Thymus (tissue), 11 donors: Measurements from ENCODE around the gene FTO. TPM values are rescaled to one million over a fixed set of nuclear protein-coding genes. Genes with fewer than 3 reads are reported as not detected.

Experiments
- DNase-seq, 9 donors: peaks; one replicate each; pipeline ENCODE4 v3.0.0-alpha.2; 2013; ENCODE audit warnings: low spot score in 9 of 9, low read depth in 6 of 9, missing footprints in 1 of 9
- H3K27ac ChIP-seq, 2 donors: one replicate each; pipeline ENCODE4 v1.5.1; 2013; ENCODE audit warnings: control low read depth in 1 of 2, low read depth in 1 of 2, low read length in 1 of 2, mild to moderate bottlenecking in 1 of 2, moderate library complexity in 1 of 2
- H3K27me3 ChIP-seq, 2 donors: one replicate each; pipeline ENCODE4 v1.5.1; 2013; ENCODE audit warnings: low read length in 1 of 2; ENCODE audit not compliant: control insufficient read depth in 2 of 2, insufficient read depth in 1 of 2
- H3K36me3 ChIP-seq, 2 donors: one replicate each; pipeline ENCODE4 v1.5.1; 2013; ENCODE audit warnings: low read length in 1 of 2, mild to moderate bottlenecking in 1 of 2, moderate library complexity in 1 of 2; ENCODE audit not compliant: control insufficient read depth in 2 of 2, insufficient read depth in 2 of 2
- H3K4me1 ChIP-seq, 2 donors: one replicate each; pipeline ENCODE4 v1.5.1; 2013; ENCODE audit warnings: low read length in 2 of 2; ENCODE audit not compliant: control insufficient read depth in 2 of 2, insufficient read depth in 2 of 2
- H3K4me3 ChIP-seq, 2 donors: one replicate each; pipeline ENCODE4 v1.5.1; 2013; ENCODE audit warnings: low read length in 2 of 2, control low read depth in 1 of 2, mild to moderate bottlenecking in 1 of 2
- H3K9me3 ChIP-seq, 2 donors: one replicate each; pipeline ENCODE4 v1.5.1; 2013; ENCODE audit warnings: low read length in 1 of 2, mild to moderate bottlenecking in 1 of 2; ENCODE audit not compliant: control insufficient read depth in 2 of 2, insufficient read depth in 1 of 2
- WGBS: extraction: QIAGEN DNeasy Blood & Tissue Kit; methylation state at CpG from one replicate; pipeline ENCODE4 v1.1.7; 2013; 5-methylcytosine and 5-hydroxymethylcytosine counted together
- polyA plus RNA-seq: library from polyadenylated mRNA; stranded (reverse); fragments of 200-250 nt; gene quantifications from one replicate; pipeline ENCODE4 v1.2.3, GENCODE V29; 2013
- total RNA-seq: library from RNA; stranded (reverse); fragments of 120-200 nt; gene quantifications from one replicate; pipeline ENCODE4 v1.2.4, GENCODE V29; 2013
- donor health status: healthy.

FTO gene
- total and polyA plus RNA-seq, 2 donors: 13.7 to 34.5 TPM

DNA sequence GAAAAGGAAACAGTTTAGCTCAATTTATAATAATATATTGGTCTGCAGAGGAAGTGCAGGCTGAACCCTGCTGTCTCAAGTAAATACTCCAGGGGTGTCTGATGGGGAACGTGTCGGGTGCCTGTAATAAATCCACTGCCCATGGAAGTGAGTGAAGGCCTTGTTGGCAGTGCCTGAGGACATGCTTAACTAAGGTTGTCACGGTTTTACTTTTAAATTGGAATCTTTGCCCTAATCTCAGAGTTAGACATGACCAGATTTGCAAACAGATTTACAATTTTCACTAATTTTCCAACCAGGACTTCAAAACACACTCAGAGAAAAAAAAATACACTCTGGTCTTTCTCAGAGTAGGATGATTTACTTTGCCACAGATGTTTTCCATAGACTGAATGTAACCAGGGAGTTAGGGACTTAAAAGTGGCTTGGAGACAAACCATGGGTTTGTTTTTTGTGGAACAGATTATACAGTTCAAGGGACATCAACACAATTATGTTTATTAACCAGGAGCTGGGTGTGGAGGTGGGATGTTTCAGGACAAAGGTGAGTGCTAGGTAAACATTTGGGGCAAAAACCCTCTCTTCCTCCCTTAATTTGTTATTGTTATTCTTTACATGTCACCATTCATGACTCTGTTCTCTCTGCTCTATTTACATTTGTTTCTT, 144.5 kb downstream of the FTO start:
- no peaks in the 10 kb centered on the region for H3K27me3 ChIP-seq
- no peak overlapping the region for H3K27ac ChIP-seq
- H3K4me1 ChIP-seq: peaks cover 8 to 21% of the 10 kb centered on the region in 2 donors
- H3K36me3 ChIP-seq: no peaks in the 10 kb centered on the region
- DNase-seq: no peak
- no peak overlapping the region for H3K4me3 ChIP-seq
- WGBS: 83% methylated on average over 3 of the region's 3 CpGs
- H3K9me3 ChIP-seq: no peaks in the 10 kb centered on the region

DNA sequence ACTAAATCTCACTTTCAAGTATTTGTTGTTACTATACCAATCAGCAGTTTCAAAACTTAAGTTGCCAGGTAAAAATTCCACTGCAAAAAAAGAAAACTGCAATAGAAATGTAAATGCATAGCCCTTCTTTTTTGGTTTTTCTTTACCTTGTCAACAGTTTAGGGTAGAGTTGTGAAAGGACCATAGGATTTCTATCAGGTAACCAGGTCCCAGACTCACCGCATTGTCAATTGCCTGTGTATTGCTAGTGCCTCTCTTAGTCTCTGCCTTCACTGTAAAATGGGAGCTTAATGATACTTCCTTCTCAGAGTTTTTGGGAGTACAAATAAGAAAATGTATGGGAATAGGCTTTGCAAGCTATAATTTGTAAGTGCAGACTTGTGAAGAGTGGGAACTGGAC, 145.0 kb downstream of the FTO start:
- no peaks in the 10 kb centered on the region for H3K27me3 ChIP-seq
- DNase-seq: no peak
- no peak overlapping the region for H3K27ac ChIP-seq
- 97% methylated on average over 1 of the region's 1 CpG for WGBS
- no peak overlapping the region for H3K4me3 ChIP-seq
- no peaks in the 10 kb centered on the region for H3K36me3 ChIP-seq
- peaks cover 8 to 21% of the 10 kb centered on the region in 2 donors for H3K4me1 ChIP-seq
- no peaks in the 10 kb centered on the region for H3K9me3 ChIP-seq

GRCh38 chr16:53849585-53849984, 145.6 kb downstream of the FTO start:
- DNase-seq: peak in 3 of 9 donors; percentile 8 to 40 (median 13)
- H3K27ac ChIP-seq: no peak overlapping the region
- H3K4me1 ChIP-seq: peaks cover 8 to 18% of the 10 kb centered on the region in 2 donors
- 51% methylated on average over 1 of the region's 1 CpG for WGBS
- H3K27me3 ChIP-seq: no peaks in the 10 kb centered on the region
- H3K4me3 ChIP-seq: no peak overlapping the region
- H3K36me3 ChIP-seq: no peaks in the 10 kb centered on the region
- no peaks in the 10 kb centered on the region for H3K9me3 ChIP-seq

DNA sequence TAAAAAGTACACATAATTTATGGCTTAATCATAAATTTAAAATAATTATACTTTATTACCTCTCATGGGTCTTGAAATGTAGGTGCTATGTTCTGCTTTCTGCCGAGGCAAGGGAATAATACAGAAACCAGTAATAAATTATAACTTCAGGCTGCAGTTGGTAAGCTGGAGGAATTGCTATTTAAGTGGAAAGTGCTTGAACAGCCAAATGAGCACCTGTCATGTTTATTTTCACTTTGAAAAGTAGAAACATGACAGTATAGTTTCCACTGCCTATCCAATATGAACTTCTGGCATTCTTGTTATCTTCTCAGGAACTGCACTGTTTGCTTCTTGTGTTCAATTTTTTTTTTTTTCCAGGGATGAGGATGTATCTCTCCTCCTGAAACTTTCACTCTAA, 146.0 kb downstream of the FTO start:
- WGBS: 14% methylated on average over 1 of the region's 1 CpG
- H3K4me3 ChIP-seq: no peak overlapping the region
- H3K27ac ChIP-seq: no peak overlapping the region
- peaks cover 8 to 18% of the 10 kb centered on the region in 2 donors for H3K4me1 ChIP-seq
- H3K36me3 ChIP-seq: no peaks in the 10 kb centered on the region
- H3K9me3 ChIP-seq: no peaks in the 10 kb centered on the region
- no peaks in the 10 kb centered on the region for H3K27me3 ChIP-seq
- DNase-seq: no peak

DNA sequence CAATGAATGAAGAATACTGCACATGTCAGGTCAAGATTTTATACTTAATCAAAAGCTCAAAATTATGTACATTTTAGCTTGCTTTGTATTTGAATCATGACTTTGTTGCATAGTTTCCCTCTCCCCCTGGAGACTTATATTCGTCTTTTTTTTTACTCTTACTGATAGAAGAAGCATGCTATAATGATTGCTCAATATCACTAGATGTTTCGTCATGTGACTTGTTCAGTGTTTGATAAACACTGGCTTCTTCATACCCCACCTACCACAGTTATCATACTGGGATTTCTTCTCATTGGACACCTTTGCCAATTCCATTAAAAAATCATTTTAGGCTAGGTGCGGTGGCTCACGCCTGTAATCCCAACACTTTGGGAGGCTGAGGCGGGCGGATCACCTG, 148.7 kb downstream of the FTO start:
- WGBS: 96% methylated on average over 6 of the region's 6 CpGs
- DNase-seq: no peak
- Histone ChIP-seq H3K4me1 (peaks cover 5 to 7% of the 10 kb centered on the region in 2 donors), H3K36me3 (no peaks in the 10 kb centered on the region), H3K27me3 (no peaks in the 10 kb centered on the region), H3K9me3 (no peaks in the 10 kb centered on the region), H3K27ac (no peak overlapping the region), H3K4me3 (no peak overlapping the region)

DNA sequence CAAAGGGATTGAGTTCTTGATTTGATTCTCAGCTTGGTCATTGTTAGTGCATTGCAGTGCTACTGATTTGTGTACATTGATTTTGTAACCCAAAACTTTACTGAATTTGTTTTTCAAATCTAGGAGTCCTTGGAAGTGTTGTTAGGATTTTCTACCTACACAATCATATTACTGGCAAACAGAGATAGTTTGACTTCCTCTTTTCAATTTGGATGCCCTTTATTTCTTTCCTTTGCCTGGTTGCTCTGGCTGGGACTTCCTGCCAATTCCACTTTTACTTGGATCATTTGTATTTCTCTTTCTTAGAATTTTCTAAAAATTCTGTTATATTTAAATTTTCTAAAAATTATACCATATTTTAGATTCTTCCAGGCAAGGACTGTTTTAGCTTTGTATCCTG, 151.1 kb downstream of the FTO start:
- Histone ChIP-seq H3K9me3 (no peaks in the 10 kb centered on the region), H3K27ac (no peak overlapping the region), H3K27me3 (no peaks in the 10 kb centered on the region), H3K4me1 (no peaks in the 10 kb centered on the region), H3K36me3 (no peaks in the 10 kb centered on the region), H3K4me3 (no peak overlapping the region)
- no peak for DNase-seq

DNA sequence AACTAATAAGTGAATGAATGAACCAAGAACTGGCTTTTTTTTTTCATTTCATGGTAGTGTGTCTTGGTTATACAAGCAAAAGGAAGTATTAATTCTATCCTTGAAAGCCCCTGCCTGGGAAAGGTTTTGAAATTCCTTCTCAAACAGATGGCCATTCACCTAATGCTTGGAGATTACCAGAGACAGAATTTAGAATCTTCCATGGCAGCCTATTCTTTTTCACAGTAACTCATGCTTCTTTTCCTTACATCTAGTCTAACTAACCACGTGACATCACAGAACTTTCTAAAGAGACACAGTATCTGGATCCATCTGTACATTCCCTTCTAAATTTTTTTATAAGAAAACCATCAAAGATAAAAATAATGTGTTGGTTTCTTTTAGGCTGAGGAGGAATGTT, 151.6 kb downstream of the FTO start:
- Histone ChIP-seq H3K9me3 (no peaks in the 10 kb centered on the region), H3K4me1 (no peaks in the 10 kb centered on the region), H3K36me3 (no peaks in the 10 kb centered on the region), H3K27me3 (no peaks in the 10 kb centered on the region), H3K27ac (no peak overlapping the region), H3K4me3 (no peak overlapping the region)
- 92% methylated on average over 1 of the region's 1 CpG for whole genome bisulfite sequencing
- DNase-seq: no peak

DNA sequence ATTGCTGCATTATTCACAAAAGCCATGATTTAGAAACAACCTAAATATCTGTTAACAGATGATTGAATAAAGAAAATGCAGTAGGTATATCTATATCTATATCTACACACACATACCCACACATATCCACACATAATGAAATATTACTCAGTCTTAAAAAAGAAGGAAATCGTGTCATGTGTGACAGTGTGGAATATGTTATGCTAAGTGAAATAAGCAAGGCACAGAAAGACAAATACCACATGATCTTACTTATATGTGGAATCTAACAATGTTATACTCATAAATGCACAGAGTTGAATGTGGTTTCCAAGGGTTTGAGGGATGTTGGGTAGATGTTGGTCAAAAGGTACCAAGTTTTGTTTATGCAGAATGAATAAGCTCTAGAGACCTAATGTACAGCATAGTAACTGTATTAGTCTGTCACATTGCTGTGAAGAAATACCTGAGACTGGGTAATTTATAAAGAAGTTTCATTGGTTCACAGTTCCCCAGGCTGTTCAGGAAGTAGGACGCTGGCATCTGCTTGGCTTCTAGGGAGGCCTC, 156.1 kb downstream of the FTO start:
- no peak overlapping the region for H3K4me3 ChIP-seq
- H3K9me3 ChIP-seq: no peaks in the 10 kb centered on the region
- no peaks in the 10 kb centered on the region for H3K4me1 ChIP-seq
- 100% methylated on average over 2 of the region's 2 CpGs for WGBS
- H3K36me3 ChIP-seq: no peaks in the 10 kb centered on the region
- DNase-seq: no peak
- no peaks in the 10 kb centered on the region for H3K27me3 ChIP-seq
- no peak overlapping the region for H3K27ac ChIP-seq

DNA sequence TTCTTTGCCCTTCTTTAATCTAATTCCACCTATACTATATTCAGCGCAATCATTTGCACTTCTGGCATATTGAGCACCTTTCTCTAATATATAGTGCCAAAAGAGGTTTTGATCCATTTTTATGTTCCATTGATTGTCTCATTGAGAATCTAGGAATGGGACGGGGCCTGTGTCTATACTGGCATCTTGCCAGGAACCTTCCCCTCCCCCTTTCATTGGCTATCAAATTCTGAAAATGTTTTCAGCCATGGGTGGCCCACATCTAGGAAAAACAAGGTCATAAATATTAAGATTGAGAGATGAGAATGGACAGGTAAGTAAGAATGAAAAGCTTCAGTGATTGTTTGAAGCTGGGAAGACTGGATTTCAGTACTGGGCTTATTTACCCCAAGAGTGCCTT, 159.9 kb downstream of the FTO start:
- no peaks in the 10 kb centered on the region for H3K36me3 ChIP-seq
- H3K27me3 ChIP-seq: no peaks in the 10 kb centered on the region
- H3K27ac ChIP-seq: no peak overlapping the region
- no peaks in the 10 kb centered on the region for H3K4me1 ChIP-seq
- no peaks in the 10 kb centered on the region for H3K9me3 ChIP-seq
- H3K4me3 ChIP-seq: no peak overlapping the region
- WGBS: 98% methylated on average over 2 of the region's 2 CpGs
- DNase-seq: no peak
